Measurements from ENCODE around the gene NKX3-2. TPM values are rescaled to one million over a fixed set of nuclear protein-coding genes. Genes with fewer than 3 reads are reported as not detected.

The NKX3-2 gene
- total RNA-seq, 1 experiment from 2014 or later, result 1.2 TPM

DNA sequence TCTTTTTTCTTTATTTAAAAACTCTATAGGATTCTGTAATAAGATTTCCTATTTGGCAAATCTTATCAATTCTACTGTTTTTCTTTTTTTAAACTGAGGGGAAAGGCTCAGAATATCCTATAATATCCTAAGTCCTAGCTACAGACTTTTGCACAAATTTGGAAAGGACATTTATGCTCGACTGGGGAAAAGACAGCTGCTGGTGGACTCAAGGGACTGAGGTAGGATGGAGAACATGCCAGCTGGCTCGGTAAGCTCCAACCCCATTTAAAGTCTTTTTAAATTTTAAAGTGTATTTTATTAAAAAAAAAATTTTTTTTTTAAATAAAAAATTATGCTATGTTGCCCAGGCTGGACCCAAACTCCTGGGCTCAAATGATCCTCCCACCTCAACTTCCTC, 46.5 kb upstream of the NKX3-2 start:
- peaks cover 6% of the 10 kb centered on the region for H3K36me3 ChIP-seq (ENCODE audit: control insufficient read depth, insufficient read depth, low read length)
- H3K27ac ChIP-seq (ENCODE audit: low read length), result no peak overlapping the region
- BruUV-seq (replicated peaks), result no TSS peak
- no peaks in the 10 kb centered on the region for H3K9me3 ChIP-seq (ENCODE audit: control insufficient read depth, insufficient read depth, low read depth, low read length)
- H3K27me3 ChIP-seq (ENCODE audit: control insufficient read depth, insufficient read depth, low read length), result no peaks in the 10 kb centered on the region
- ChIA-PET CTCF (no interaction called here), POLR2A (no interaction called here)
- no peak for DNase-seq (ENCODE audit: low read depth, low spot score)
- TF ChIP-seq, protein P1, sequence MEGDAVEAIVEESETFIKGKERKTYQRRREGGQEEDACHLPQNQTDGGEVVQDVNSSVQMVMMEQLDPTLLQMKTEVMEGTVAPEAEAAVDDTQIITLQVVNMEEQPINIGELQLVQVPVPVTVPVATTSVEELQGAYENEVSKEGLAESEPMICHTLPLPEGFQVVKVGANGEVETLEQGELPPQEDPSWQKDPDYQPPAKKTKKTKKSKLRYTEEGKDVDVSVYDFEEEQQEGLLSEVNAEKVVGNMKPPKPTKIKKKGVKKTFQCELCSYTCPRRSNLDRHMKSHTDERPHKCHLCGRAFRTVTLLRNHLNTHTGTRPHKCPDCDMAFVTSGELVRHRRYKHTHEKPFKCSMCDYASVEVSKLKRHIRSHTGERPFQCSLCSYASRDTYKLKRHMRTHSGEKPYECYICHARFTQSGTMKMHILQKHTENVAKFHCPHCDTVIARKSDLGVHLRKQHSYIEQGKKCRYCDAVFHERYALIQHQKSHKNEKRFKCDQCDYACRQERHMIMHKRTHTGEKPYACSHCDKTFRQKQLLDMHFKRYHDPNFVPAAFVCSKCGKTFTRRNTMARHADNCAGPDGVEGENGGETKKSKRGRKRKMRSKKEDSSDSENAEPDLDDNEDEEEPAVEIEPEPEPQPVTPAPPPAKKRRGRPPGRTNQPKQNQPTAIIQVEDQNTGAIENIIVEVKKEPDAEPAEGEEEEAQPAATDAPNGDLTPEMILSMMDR (IDR thresholded peaks at IDR 0.05), result no peak
- TF ChIP-seq, protein P2, sequence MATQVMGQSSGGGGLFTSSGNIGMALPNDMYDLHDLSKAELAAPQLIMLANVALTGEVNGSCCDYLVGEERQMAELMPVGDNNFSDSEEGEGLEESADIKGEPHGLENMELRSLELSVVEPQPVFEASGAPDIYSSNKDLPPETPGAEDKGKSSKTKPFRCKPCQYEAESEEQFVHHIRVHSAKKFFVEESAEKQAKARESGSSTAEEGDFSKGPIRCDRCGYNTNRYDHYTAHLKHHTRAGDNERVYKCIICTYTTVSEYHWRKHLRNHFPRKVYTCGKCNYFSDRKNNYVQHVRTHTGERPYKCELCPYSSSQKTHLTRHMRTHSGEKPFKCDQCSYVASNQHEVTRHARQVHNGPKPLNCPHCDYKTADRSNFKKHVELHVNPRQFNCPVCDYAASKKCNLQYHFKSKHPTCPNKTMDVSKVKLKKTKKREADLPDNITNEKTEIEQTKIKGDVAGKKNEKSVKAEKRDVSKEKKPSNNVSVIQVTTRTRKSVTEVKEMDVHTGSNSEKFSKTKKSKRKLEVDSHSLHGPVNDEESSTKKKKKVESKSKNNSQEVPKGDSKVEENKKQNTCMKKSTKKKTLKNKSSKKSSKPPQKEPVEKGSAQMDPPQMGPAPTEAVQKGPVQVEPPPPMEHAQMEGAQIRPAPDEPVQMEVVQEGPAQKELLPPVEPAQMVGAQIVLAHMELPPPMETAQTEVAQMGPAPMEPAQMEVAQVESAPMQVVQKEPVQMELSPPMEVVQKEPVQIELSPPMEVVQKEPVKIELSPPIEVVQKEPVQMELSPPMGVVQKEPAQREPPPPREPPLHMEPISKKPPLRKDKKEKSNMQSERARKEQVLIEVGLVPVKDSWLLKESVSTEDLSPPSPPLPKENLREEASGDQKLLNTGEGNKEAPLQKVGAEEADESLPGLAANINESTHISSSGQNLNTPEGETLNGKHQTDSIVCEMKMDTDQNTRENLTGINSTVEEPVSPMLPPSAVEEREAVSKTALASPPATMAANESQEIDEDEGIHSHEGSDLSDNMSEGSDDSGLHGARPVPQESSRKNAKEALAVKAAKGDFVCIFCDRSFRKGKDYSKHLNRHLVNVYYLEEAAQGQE (IDR thresholded peaks at IDR 0.05; ENCODE audit: insufficient read depth in 1 of 2, low read depth in 2 of 2, low read length in 1 of 2), result no peak
- TF ChIP-seq TCF7L2 (IDR thresholded peaks at IDR 0.05; ENCODE audit: low read depth, low read length) (no peak), SIN3A (IDR thresholded peaks at IDR 0.05; ENCODE audit: borderline replicate concordance, insufficient read depth, low read depth, low read length) (no peak), POLR2AphosphoS5 (IDR thresholded peaks at IDR 0.05; ENCODE audit: low read depth, low read length) (no peak)
- in situ Hi-C loops (cut with HindIII; ENCODE audit: low pct_unique_long_range_greater_than_20kb, low sequenced_read_pairs), result no loop called here
- no peaks in the 10 kb centered on the region for H3K4me1 ChIP-seq (ENCODE audit: control insufficient read depth, insufficient read depth, low read length)
- no peak for ATAC-seq
- intact Hi-C loops (cut with micrococcal nuclease; ENCODE audit: unreplicated experiment), result no loop called here
- H3K4me3 ChIP-seq (ENCODE audit: low read depth in 2 of 2, low read length in 2 of 2), result no peak overlapping the region

DNA sequence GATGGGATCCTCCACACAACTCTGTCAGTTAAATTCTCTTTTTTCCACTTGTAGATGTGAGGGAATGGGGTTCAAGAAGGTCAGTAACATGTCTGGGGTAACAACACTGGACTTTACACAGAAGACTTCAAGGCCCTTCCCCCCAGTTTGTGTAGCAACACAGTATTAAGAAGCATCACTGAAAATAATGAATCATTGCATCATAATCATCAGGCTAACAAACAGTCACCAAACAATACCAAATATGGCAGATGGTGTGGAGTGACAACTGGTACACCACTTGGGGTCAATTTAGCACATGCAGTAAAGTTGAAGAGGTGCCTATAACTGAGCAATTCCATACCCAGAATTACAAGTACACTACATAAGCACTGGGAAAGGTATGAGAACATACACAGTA, 44.6 kb upstream of the NKX3-2 start:
- in situ Hi-C loops (cut with HindIII; ENCODE audit: low pct_unique_long_range_greater_than_20kb, low sequenced_read_pairs) (no loop called here), intact Hi-C loops (cut with micrococcal nuclease; ENCODE audit: unreplicated experiment) (no loop called here)
- H3K4me1 ChIP-seq (ENCODE audit: control insufficient read depth, insufficient read depth, low read length), result no peaks in the 10 kb centered on the region
- no peaks in the 10 kb centered on the region for H3K27me3 ChIP-seq (ENCODE audit: control insufficient read depth, insufficient read depth, low read length)
- BruUV-seq (replicated peaks), result no TSS peak
- H3K27ac ChIP-seq (ENCODE audit: low read length), result no peak overlapping the region
- no peak for TF ChIP-seq SIN3A (IDR thresholded peaks at IDR 0.05; ENCODE audit: borderline replicate concordance, insufficient read depth, low read depth, low read length)
- H3K4me3 ChIP-seq (ENCODE audit: low read depth in 2 of 2, low read length in 2 of 2), result no peak overlapping the region
- ChIA-PET CTCF (no interaction called here), POLR2A (no interaction called here)
- DNase-seq (ENCODE audit: low read depth, low spot score), result no peak
- peaks cover 5% of the 10 kb centered on the region for H3K36me3 ChIP-seq (ENCODE audit: control insufficient read depth, insufficient read depth, low read length)
- no peaks in the 10 kb centered on the region for H3K9me3 ChIP-seq (ENCODE audit: control insufficient read depth, insufficient read depth, low read depth, low read length)
- no peak for ATAC-seq

DNA sequence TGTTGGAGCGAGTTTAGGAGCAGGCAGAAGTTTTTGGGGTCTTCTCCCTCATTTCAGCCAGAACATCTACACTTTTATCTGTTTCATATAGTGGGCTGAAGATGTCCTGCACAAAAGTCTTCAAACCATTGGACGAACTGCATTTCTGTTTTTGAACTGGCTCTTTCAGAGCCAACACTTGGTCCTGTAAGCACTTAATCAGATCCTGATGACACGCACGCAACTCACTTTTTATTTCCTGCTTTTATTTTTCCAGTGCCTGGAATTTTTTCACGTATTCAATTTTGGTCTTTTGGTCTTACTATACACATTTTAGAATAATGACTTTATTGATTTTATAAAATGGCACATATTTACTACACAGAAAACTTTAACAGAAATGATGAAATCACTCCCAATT, 40.2 kb upstream of the NKX3-2 start:
- no TSS peak for BruUV-seq (replicated peaks)
- ChIA-PET POLR2A (no interaction called here), CTCF (no interaction called here)

More for the DNA sequence above, 40.2 kb upstream of the NKX3-2 start:
- no peak for TF ChIP-seq TCF7L2 (IDR thresholded peaks at IDR 0.05; ENCODE audit: low read depth, low read length)
- TF ChIP-seq, protein P2 (IDR thresholded peaks at IDR 0.05; ENCODE audit: insufficient read depth in 1 of 2, low read depth in 2 of 2, low read length in 1 of 2), result no peak
- TF ChIP-seq, protein P1 (IDR thresholded peaks at IDR 0.05), result no peak
- Histone ChIP-seq H3K4me3 (ENCODE audit: low read depth in 2 of 2, low read length in 2 of 2) (no peak overlapping the region), H3K27ac (ENCODE audit: low read length) (no peak overlapping the region), H3K9me3 (ENCODE audit: control insufficient read depth, insufficient read depth, low read depth, low read length) (no peaks in the 10 kb centered on the region), H3K36me3 (ENCODE audit: control insufficient read depth, insufficient read depth, low read length) (peaks cover 18% of the 10 kb centered on the region), H3K4me1 (ENCODE audit: control insufficient read depth, insufficient read depth, low read length) (no peaks in the 10 kb centered on the region), H3K27me3 (ENCODE audit: control insufficient read depth, insufficient read depth, low read length) (no peaks in the 10 kb centered on the region)
- ATAC-seq (no peak), DNase-seq (ENCODE audit: low read depth, low spot score) (no peak)
- intact Hi-C loops (cut with micrococcal nuclease; ENCODE audit: unreplicated experiment) (no loop called here), in situ Hi-C loops (cut with HindIII; ENCODE audit: low pct_unique_long_range_greater_than_20kb, low sequenced_read_pairs) (no loop called here)
